Endodermal cell (in vitro differentiated cells): ENCODE results near the gene ACKR3. TPM values are rescaled to one million over a fixed set of nuclear protein-coding genes. Genes with fewer than 3 reads are reported as not detected.
A peak's percentile ranks its signal among the peaks of the same experiment; 100 is the strongest.

Source experiments
- DNase-seq: peaks from one replicate; pipeline ENCODE4 v3.0.0-alpha.2; 2017
- H3K27ac ChIP-seq: 2 replicates; pipeline ENCODE4 v1.5.1; 2013; ENCODE audit warnings: mild to moderate bottlenecking, low read depth, low read length, moderate library complexity
- H3K27me3 ChIP-seq: 2 replicates; pipeline ENCODE4 v1.6.1; 2013; ENCODE audit warnings: mild to moderate bottlenecking, low read length, moderate library complexity; ENCODE audit not compliant: insufficient read depth, control insufficient read depth, poor library complexity, severe bottlenecking
- H3K36me3 ChIP-seq: 2 replicates; pipeline ENCODE4 v1.7.0; 2013; ENCODE audit warnings: mild to moderate bottlenecking, low read length, moderate library complexity; ENCODE audit not compliant: control insufficient read depth, insufficient read depth
- H3K4me1 ChIP-seq: one replicate; pipeline ENCODE4 v1.7.0; 2013; ENCODE audit warnings: low read length; ENCODE audit not compliant: control insufficient read depth, insufficient read depth
- H3K4me3 ChIP-seq: 2 replicates; pipeline ENCODE4 v1.5.1; 2013; ENCODE audit warnings: mild to moderate bottlenecking, low read length, moderate library complexity
- H3K9ac ChIP-seq: 2 replicates; pipeline ENCODE4 v1.6.1; 2013; ENCODE audit warnings: mild to moderate bottlenecking, low read length, moderate library complexity; ENCODE audit not compliant: poor library complexity, severe bottlenecking; ENCODE audit errors: extremely low read depth
- H3K9me3 ChIP-seq: 2 replicates; pipeline ENCODE4 v1.6.1; 2013; ENCODE audit warnings: mild to moderate bottlenecking, low read length, moderate library complexity; ENCODE audit not compliant: control insufficient read depth
- H3K27ac Mint-ChIP-seq: 2 replicates; pipeline ENCODE4 v1.8.0; 2020; ENCODE audit warnings: mixed read lengths
- H3K27me3 Mint-ChIP-seq: 2 replicates; pipeline ENCODE4 v1.8.0; 2021; ENCODE audit warnings: mild to moderate bottlenecking, mixed read lengths; ENCODE audit not compliant: insufficient read depth
- H3K36me3 Mint-ChIP-seq: 2 replicates; pipeline ENCODE4 v1.8.0; 2020; ENCODE audit warnings: low read depth, mixed read lengths
- H3K4me1 Mint-ChIP-seq: 2 replicates; pipeline ENCODE4 v1.8.0; 2020; ENCODE audit warnings: mixed read lengths
- H3K4me3 Mint-ChIP-seq: 2 replicates; pipeline ENCODE4 v1.8.0; 2020; ENCODE audit warnings: mild to moderate bottlenecking, moderate library complexity, mixed read lengths
- H3K9me3 Mint-ChIP-seq: 2 replicates; pipeline ENCODE4 v1.8.0; 2020; ENCODE audit warnings: mild to moderate bottlenecking, mixed read lengths
- WGBS, 2 experiments: methylation state at CpG; one replicate each; pipeline versions ENCODE4 v1.1.5 to v1.1.7; 2013; ENCODE audit warnings: missing lambda C conversion rate in 2 of 2, mixed read lengths in 1 of 2; ENCODE audit not compliant: insufficient coverage in 1 of 2, insufficient read length in 1 of 2; 5-methylcytosine and 5-hydroxymethylcytosine counted together
- total RNA-seq, 2 donors: library from RNA; stranded (reverse); fragmentation: NEBNext Ultra II Directional in 1 of 2; extraction: Animal tissue kit (Norgen Biotek cat#: 25700) in 1 of 2; gene quantifications; 2 replicates in 1 of 2; 3 replicates in 1 of 2; pipeline ENCODE4 v1.2.1, GENCODE V29; 2021
- TF ChIP-seq, protein P1 (sequence below): fragments of 200-600 bp; sonication (generic); conservative IDR thresholded peaks from 2 replicates; pipeline ENCODE4 v1.5.0; 2021; ENCODE audit warnings: antibody characterized with exemption, mild to moderate bottlenecking

The ACKR3 gene
- total RNA-seq, 2 donors from 2014 or later = 76.9 to 110 TPM

DNA sequence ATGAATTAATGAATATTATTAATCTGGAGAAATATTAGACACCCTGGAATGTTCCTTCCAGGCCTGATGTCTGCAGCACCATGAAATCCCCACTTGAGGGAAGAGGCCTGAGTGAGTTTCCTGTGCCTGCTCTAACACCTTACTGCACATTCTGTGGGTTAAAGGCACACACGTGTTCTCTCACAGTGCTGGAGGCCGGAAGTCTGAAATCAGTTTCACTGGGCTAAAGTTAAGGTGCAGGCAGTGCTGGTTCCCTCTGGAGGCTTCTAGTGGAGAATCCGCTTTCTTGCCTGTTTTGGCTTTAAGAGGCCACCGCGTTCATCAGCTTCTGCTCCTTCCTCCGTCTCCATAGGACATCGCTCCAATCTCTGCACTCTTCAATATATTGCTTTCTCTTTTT is 48.7 kb downstream of the ACKR3 start:
- Mint-ChIP-seq H3K4me1 (peaks cover 31% of the 10 kb centered on the region), H3K27me3 (peaks cover 29% of the 10 kb centered on the region), H3K36me3 (no peaks in the 10 kb centered on the region), H3K27ac (no peak overlapping the region), H3K4me3 (no peak overlapping the region), H3K9me3 (no peaks in the 10 kb centered on the region)
- no peaks in the 10 kb centered on the region for H3K9me3 ChIP-seq
- whole genome bisulfite sequencing, 2 experiments = 91 to 92% methylated on average over 7 of the region's 7 CpGs
- no peaks in the 10 kb centered on the region for H3K36me3 ChIP-seq
- no peak for DNase-seq
- TF ChIP-seq, protein P1, sequence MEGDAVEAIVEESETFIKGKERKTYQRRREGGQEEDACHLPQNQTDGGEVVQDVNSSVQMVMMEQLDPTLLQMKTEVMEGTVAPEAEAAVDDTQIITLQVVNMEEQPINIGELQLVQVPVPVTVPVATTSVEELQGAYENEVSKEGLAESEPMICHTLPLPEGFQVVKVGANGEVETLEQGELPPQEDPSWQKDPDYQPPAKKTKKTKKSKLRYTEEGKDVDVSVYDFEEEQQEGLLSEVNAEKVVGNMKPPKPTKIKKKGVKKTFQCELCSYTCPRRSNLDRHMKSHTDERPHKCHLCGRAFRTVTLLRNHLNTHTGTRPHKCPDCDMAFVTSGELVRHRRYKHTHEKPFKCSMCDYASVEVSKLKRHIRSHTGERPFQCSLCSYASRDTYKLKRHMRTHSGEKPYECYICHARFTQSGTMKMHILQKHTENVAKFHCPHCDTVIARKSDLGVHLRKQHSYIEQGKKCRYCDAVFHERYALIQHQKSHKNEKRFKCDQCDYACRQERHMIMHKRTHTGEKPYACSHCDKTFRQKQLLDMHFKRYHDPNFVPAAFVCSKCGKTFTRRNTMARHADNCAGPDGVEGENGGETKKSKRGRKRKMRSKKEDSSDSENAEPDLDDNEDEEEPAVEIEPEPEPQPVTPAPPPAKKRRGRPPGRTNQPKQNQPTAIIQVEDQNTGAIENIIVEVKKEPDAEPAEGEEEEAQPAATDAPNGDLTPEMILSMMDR = peak; percentile 51
- H3K9ac ChIP-seq = no peak overlapping the region
- no peak overlapping the region for H3K27ac ChIP-seq
- no peak overlapping the region for H3K4me3 ChIP-seq
- no peaks in the 10 kb centered on the region for H3K27me3 ChIP-seq
- peaks cover 3% of the 10 kb centered on the region for H3K4me1 ChIP-seq

DNA sequence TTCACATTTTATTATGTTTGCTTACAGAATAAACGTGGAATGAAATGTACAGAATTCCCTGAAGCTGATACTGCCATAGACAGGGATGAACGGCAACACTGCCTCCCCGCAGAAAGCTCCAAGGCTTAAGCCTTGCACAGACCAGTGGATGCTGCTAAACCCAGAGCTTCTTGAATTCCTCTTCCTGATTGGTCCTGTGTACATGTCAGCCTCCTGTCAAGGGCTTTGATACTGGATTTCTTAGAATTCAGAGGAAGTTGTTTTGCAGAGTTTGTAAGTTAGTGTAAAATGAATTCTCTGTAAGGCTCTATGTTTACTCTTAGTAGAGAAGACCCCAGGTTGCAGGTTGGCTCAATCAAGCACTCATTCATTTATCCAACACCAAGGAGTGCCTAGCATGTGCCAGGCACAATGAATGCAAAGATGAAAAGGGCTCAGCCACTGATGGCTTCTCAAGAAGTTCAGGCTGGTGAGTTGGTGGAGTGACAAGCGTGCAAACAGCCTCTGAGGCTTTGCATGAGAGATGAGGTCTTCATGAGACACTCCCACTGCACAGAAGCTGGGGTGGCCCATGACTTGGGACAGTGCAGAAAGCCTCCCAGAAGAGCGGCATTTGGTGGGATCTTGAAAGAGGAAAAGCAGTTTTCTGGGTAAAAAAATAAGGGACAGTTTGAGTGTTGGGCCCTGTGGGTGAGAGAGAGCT is 50.4 kb downstream of the ACKR3 start:
- Mint-ChIP-seq H3K27ac (no peak overlapping the region), H3K9me3 (no peaks in the 10 kb centered on the region), H3K4me1 (peaks cover 29% of the 10 kb centered on the region), H3K4me3 (no peak overlapping the region), H3K27me3 (peaks cover 23% of the 10 kb centered on the region), H3K36me3 (no peaks in the 10 kb centered on the region)
- H3K27me3 ChIP-seq = no peaks in the 10 kb centered on the region
- no peak overlapping the region for H3K4me3 ChIP-seq
- DNase-seq = no peak
- no peaks in the 10 kb centered on the region for H3K36me3 ChIP-seq
- H3K4me1 ChIP-seq = peaks cover 3% of the 10 kb centered on the region
- H3K9me3 ChIP-seq = no peaks in the 10 kb centered on the region
- no peak overlapping the region for H3K27ac ChIP-seq
- H3K9ac ChIP-seq = no peak overlapping the region
- TF ChIP-seq, protein P1 = no peak
- 91 to 94% methylated on average over 5 of the region's 5 CpGs for WGBS, 2 experiments

DNA sequence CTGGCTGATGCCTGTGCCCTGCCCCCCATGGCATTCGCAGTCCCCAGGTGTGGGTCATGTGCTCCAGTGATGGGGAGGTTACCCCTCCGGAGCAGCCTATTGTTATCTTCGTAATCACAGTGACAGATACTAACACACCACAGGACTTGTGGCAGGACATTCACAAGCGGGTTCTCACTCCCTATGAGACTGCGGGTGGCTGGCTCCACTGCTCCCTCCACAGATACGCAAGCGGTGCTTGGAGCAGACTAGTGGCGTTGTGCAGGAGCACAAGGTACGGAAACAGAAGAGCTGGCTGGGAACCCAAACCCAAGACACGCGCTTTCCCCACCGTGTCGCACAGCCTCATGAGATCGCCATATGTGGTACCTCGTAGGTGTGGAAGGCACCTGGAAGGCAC is 52.2 kb downstream of the ACKR3 start:
- Mint-ChIP-seq H3K27ac (peak overlapping the region; percentile 22), H3K9me3 (no peaks in the 10 kb centered on the region), H3K36me3 (no peaks in the 10 kb centered on the region), H3K4me1 (peaks cover 29% of the 10 kb centered on the region), H3K4me3 (peak overlapping the region; percentile 18), H3K27me3 (peaks cover 25% of the 10 kb centered on the region)
- Histone ChIP-seq H3K9ac (no peak overlapping the region), H3K9me3 (no peaks in the 10 kb centered on the region), H3K36me3 (no peaks in the 10 kb centered on the region), H3K4me3 (no peak overlapping the region), H3K27me3 (no peaks in the 10 kb centered on the region), H3K4me1 (peaks cover 3% of the 10 kb centered on the region), H3K27ac (no peak overlapping the region)
- 83% methylated on average over 7 to 15 of the region's 15 CpGs for WGBS, 2 experiments
- DNase-seq = peak; percentile 81
- TF ChIP-seq, protein P1 = peak; percentile 49
